ENCODE data around the gene ARHGEF11. TPM values are rescaled to one million over a fixed set of nuclear protein-coding genes. Genes with fewer than 3 reads are reported as not detected.

ARHGEF11 gene
- polyA plus RNA-seq, 4 donors: 27.4 to 42.3 (median 31.3) TPM

GRCh38 chr1:156956333-156956732 lies 89.2 kb downstream of the ARHGEF11 start:
- DNase-seq (ENCODE audit: low read depth in 4 of 4, low spot score in 3 of 4): no peak

GRCh38 chr1:156953571-156953970 lies 92.0 kb downstream of the ARHGEF11 start:
- DNase-seq (ENCODE audit: low read depth in 4 of 4, low spot score in 3 of 4): no peak

DNA sequence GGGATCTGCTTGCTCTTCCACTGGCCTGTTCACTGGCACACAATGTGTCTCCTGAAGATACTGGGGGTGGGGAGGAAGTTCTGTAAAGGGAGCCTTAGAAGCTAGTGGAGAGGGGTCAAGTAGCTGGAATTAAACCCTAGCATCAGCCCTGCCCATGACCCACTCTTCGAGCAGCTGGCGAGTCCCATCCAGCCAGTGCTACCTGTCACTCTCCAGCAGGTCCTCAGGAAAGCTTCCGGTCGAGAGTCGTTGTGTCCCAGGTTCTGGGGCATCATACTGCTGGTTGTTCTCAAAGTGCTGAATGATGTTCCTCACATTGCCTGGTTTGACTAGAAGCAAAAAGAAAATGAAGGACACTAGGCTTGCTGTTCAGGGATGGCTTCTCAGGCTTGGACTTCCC lies 94.2 kb downstream of the ARHGEF11 start:
- no peak for DNase-seq (ENCODE audit: low read depth in 4 of 4, low spot score in 3 of 4)

GRCh38 chr1:156949127-156949526 lies 96.4 kb downstream of the ARHGEF11 start:
- DNase-seq (ENCODE audit: low read depth in 4 of 4, low spot score in 3 of 4): no peak

GRCh38 chr1:156948708-156949107 lies 96.8 kb downstream of the ARHGEF11 start:
- no peak for DNase-seq (ENCODE audit: low read depth in 4 of 4, low spot score in 3 of 4)

- DNase-seq (ENCODE audit: low read depth in 4 of 4, low spot score in 3 of 4): no peak
Observed at GRCh38 chr1:156947818-156948525, 97.6 kb downstream of the ARHGEF11 start.

DNA sequence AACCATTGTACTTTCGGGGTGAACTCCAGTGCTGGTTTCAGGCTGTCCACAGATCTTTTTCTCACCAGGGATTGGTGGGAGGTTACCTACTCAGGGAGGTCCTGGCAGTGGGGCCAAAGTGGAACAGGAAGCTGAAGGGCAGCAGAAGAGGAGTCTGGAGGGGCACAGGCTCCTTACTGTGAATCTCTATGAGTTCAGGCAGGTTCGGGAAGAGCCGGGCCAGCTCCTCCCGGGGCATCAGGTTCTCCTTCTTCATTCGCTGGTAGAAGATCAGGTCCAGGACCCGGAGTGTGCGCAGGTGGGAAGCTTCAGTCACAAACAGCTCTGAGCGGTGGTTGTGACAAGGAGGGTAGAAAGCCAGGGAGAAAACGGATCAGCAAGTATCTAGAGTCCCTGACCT lies 98.4 kb downstream of the ARHGEF11 start:
- DNase-seq (ENCODE audit: low read depth in 4 of 4, low spot score in 3 of 4): no peak

GRCh38 chr1:156945881-156946661 lies 99.5 kb downstream of the ARHGEF11 start:
- DNase-seq (ENCODE audit: low read depth in 4 of 4, low spot score in 3 of 4): no peak

DNA sequence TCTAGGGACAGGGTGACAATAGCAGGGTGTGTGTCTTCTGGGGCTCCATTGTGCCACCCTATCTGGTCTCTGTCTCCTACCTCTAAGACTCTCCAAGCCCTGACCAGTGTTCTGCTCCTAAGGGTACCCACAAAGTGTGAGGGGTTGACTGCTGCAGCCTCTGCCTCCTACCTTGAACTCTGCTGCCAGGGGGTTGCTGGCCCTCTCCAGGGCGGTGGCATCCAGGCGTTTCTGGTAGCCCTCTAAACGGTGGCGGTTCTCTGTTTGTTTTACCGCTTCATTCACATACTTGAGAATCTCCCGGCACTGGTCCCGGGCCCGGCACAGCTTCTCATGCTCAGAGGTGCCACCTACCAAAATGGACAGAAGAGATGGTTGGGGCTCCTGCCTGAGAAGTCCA lies 100.7 kb downstream of the ARHGEF11 start:
- DNase-seq (ENCODE audit: low read depth in 4 of 4, low spot score in 3 of 4): no peak

DNA sequence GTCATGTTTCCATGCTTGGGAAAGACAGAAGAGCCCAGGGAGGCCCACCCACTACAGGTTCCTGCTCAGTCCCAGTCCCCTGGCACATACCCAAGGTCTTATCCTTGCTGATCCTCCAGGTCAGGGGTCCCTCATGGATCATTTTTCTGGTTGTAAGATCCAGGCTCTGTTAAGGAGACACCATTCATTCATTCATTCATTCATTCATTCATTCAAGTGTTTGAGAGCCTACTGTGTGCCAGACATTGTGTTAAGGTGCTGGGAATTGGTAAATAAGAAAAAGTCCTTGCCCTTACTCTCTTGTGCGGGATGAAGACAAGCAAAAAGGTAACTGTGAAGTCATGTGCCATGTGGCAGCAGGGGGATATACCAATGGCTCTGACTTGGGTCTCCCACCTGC lies 101.3 kb downstream of the ARHGEF11 start:
- no peak for DNase-seq (ENCODE audit: low read depth in 4 of 4, low spot score in 3 of 4)

DNA sequence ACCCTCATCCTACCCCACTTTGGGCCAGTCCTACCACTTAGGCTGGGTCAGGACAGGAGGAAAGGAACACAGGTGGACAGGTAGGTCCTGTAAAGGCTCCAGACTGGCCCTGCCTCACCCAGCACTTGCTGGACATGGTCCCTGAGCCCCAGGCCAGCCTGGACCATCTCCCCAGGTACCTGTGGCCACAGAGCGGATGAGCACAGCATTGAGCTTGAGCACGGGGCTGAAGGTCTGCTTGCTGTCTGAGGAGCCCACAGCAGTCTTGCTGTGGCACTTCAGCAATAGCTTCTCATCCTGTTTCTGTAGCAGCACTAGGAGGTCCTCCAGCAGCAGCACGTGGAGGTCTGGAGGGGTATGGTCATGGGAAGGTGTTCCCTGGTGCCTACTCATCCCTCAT lies 101.8 kb downstream of the ARHGEF11 start:
- DNase-seq (ENCODE audit: low read depth in 4 of 4, low spot score in 3 of 4): no peak

DNA sequence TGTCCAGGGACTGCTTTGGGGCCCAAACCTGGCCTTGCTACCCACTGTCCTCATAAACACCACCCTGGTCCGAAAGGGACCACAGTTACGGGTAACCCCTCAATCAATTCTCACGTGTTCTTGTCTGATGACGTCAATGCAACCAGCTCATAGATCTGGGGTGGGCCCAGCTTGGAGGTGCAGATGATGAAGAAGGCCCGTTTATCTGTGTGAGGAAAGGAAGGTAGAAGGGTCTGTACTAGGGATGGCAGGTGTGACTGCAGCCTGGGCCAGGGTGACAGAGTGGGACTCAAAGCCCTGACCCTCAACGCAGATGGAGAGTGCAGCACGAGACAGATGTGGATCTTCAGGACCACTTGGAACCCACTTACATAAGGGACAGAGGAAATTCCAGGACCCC lies 103.0 kb downstream of the ARHGEF11 start:
- no peak for DNase-seq (ENCODE audit: low read depth in 4 of 4, low spot score in 3 of 4)

GRCh38 chr1:156942176-156942575 lies 103.4 kb downstream of the ARHGEF11 start:
- no peak for DNase-seq (ENCODE audit: low read depth in 4 of 4, low spot score in 3 of 4)

- DNase-seq (ENCODE audit: low read depth in 4 of 4, low spot score in 3 of 4): no peak
Observed at GRCh38 chr1:156941675-156942074, 103.9 kb downstream of the ARHGEF11 start.

- DNase-seq (ENCODE audit: low read depth in 4 of 4, low spot score in 3 of 4): no peak
Observed at GRCh38 chr1:156939786-156940334, 105.7 kb downstream of the ARHGEF11 start.

GRCh38 chr1:156938813-156939212 lies 106.7 kb downstream of the ARHGEF11 start:
- no peak for DNase-seq (ENCODE audit: low read depth in 4 of 4, low spot score in 3 of 4)

DNA sequence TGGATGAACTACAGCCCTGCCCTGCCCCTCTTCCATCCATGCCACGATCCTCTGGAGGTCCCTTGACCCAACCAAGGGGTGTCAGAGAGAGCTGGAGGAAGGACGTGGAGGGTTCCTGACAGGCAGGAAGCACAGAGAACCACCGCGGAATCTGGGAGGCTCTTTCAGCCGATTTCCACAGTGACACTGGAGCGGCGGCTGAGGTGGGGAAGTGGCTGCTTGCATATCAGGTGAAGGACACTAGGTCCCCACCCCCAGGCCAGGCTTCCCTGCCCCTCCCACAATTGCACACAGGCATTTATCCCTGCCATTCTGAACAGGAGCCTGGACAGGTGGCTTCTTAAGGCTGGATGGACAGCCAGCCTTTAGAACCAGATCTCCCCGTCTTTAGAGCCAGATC lies 107.7 kb downstream of the ARHGEF11 start:
- DNase-seq (ENCODE audit: low read depth in 4 of 4, low spot score in 3 of 4): no peak

DNA sequence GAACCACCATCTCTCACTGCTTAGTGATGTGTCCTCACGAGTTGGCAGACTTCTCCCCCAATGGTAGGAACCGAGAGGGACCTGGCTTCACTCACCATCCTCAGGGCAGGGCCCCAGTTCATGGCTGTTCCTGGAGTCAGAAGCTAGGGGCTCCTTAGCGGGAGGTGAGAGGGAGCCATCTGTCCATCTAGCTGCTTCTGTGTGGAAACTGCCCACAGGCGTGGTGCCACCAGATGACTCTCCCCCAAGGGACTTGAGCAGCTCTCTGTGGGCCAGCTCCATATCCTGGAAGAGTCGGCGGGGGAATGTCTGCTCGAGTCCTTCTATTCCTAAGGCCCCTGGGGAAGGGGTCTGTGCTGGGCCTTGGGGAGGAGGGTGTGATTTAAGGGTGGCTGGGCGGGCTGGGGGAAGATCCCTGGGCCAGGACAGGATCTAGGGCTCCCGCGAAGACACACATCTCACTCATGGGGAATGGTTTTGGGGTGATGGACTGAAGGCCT lies 108.8 kb downstream of the ARHGEF11 start:
- no peak for DNase-seq (ENCODE audit: low read depth in 4 of 4, low spot score in 3 of 4)

DNA sequence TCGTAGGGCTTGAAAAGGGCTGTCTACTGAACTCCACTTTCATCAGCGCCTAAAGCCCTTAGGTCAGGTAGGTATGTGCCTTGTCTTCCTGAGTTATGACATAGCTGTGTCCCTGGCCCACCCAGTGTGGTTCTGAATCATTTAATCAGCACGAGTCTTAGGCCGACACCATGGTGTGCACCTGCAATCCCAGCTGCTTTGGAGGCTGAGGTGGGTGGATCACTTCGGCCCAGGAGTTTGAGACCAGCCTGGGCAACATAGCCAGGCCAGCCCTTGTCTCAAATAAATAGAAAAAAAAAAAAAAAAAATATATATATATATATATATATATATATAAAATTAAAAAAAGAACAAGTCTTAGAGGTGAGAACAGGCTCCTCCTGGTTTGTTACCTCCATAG lies 109.4 kb downstream of the ARHGEF11 start:
- DNase-seq (ENCODE audit: low read depth in 4 of 4, low spot score in 3 of 4): no peak

- no peak for DNase-seq (ENCODE audit: low read depth in 4 of 4, low spot score in 3 of 4)
Observed at GRCh38 chr1:156935505-156936128, 109.9 kb downstream of the ARHGEF11 start.

- DNase-seq (ENCODE audit: low read depth in 4 of 4, low spot score in 3 of 4): no peak
Observed at GRCh38 chr1:156933136-156933535, 112.4 kb downstream of the ARHGEF11 start.

Measured in left renal pelvis (tissue), 4 donors.